ENCODE data around the gene ANTXR1.

GRCh38 chr2:69200107-69200520 is 187.1 kb downstream of the ANTXR1 start:
- TF ChIP-seq CTCF (IDR thresholded peaks at IDR 0.05) (no peak), POLR2AphosphoS5 (IDR thresholded peaks at IDR 0.05) (peak in 1 of 3 donors; percentile 56), POLR2A (IDR thresholded peaks at IDR 0.05) (no peak)
